Measurements from ENCODE around the gene FEN1. TPM values are rescaled to one million over a fixed set of nuclear protein-coding genes. Genes with fewer than 3 reads are reported as not detected.

Gene FEN1
- total and polyA plus RNA-seq, 2 of the 8 experiments (the other 6 are each of a cell fraction or from before 2014, with no cell fraction given) = 52.6 to 86.1 TPM

GRCh38 chr11:61762223-61762615, 30.5 kb upstream of the FEN1 start:
- Histone ChIP-seq H3K79me1 (ENCODE audit: low read depth, low read length) (no peaks in the 10 kb centered on the region), H3K14ac (ENCODE audit: insufficient read length) (no peak overlapping the region), H3K56ac (replicated peaks; ENCODE audit: insufficient read length, low read depth, low read length) (no peak overlapping the region), H3K9ac (replicated peaks in 1 of 4; ENCODE audit: extremely low read depth in 1 of 4, low read depth in 3 of 4, low read length in 3 of 4) (no peak overlapping the region), H3K18ac (ENCODE audit: extremely low read depth, low read length) (no peak overlapping the region), H3K9me3 (ENCODE audit: insufficient read depth in 2 of 2, low read depth in 1 of 2, low read length in 1 of 2) (no peaks in the 10 kb centered on the region), H4K20me1 (replicated peaks in 1 of 2; ENCODE audit: control insufficient read depth in 1 of 2, insufficient read depth in 2 of 2, low read length in 2 of 2) (peaks cover 0 to 1% of the 10 kb centered on the region in 2 experiments), H2BK20ac (ENCODE audit: low read length) (no peak overlapping the region), H4K5ac (ENCODE audit: insufficient read length, low read depth, low read length) (no peak overlapping the region), H2AFZ (ENCODE audit: low read length) (no peak overlapping the region), H2BK5ac (ENCODE audit: low read depth, low read length) (no peak overlapping the region), H3K4me2 (ENCODE audit: insufficient read depth in 1 of 2, low read depth in 2 of 2, low read length in 2 of 2) (no peak overlapping the region), H3K36me3 (ENCODE audit: control insufficient read depth in 2 of 4, insufficient read depth in 4 of 4, low read length in 3 of 4) (no peaks in the 10 kb centered on the region), H3K27me3 (replicated peaks in 1 of 4; ENCODE audit: control insufficient read depth in 3 of 4, extremely low read depth in 1 of 4, insufficient read depth in 3 of 4, low read length in 3 of 4) (no peaks in the 10 kb centered on the region), H2AK5ac (ENCODE audit: low read depth, low read length) (no peak overlapping the region), H3K23me2 (ENCODE audit: low read depth, low read length) (no peaks in the 10 kb centered on the region), H4K8ac (ENCODE audit: extremely low read depth, insufficient read depth, low read length) (peak overlapping the region; percentile 57; the same call in 1 of the 2 replicates), H2BK15ac (ENCODE audit: low read length) (no peak overlapping the region), H3K27ac (ENCODE audit: low read depth, low read length) (no peak overlapping the region), H3K4me3 (ENCODE audit: extremely low read depth in 1 of 4, insufficient read depth in 2 of 4, low read depth in 3 of 4, low read length in 4 of 4) (no peak overlapping the region), H3K23ac (ENCODE audit: insufficient read length) (no peak overlapping the region), H3K4ac (replicated peaks; ENCODE audit: insufficient read length, low read depth, low read length) (no peak overlapping the region), H4K91ac (replicated peaks; ENCODE audit: insufficient read length, low read length) (no peak overlapping the region), H2BK12ac (ENCODE audit: low read depth, low read length) (peak overlapping the region; percentile 60; the same call in 1 of the 2 replicates), H2BK120ac (replicated peaks; ENCODE audit: low read depth, low read length) (no peak overlapping the region), H3K4me1 (replicated peaks in 1 of 4; ENCODE audit: control insufficient read depth in 3 of 4, insufficient read depth in 4 of 4, low read length in 3 of 4) (peaks cover 0 to 14% (median 7%) of the 10 kb centered on the region in 4 experiments; a peak in 6 of 7 replicates), H3K79me2 (ENCODE audit: control insufficient read depth in 1 of 2, insufficient read depth in 2 of 2, low read length in 2 of 2) (no peaks in the 10 kb centered on the region)
- 86% methylated on average over 10 of the region's 10 CpGs; no CpG with 5 or more reads in 1 of the 2 experiments for WGBS, 2 experiments (ENCODE audit: extremely low coverage in 1 of 2, insufficient coverage in 1 of 2, insufficient read length in 1 of 2, insufficient replicate concordance in 2 of 2, low coverage in 1 of 2, low lambda C conversion rate in 2 of 2, missing lambda C conversion rate in 1 of 2)
- ChIA-PET POLR2A (ENCODE audit: partially characterized antibody) (no interaction called here), CTCF (ENCODE audit: partially characterized antibody) (interaction anchor here (0.9 to 1.8 kb wide), 5 partner anchors 11 to 52 kb away, joined by 3 to 4 read pairs (median 4); no protein-coding TSS in a partner anchor)
- DNase-seq (ENCODE audit: low read depth in 1 of 2, low spot score in 2 of 2) = no peak
- TF ChIP-seq SRF (IDR thresholded peaks at IDR 0.05; ENCODE audit: low read depth, low read length) (no peak), BRCA1 (IDR thresholded peaks at IDR 0.05; ENCODE audit: low read depth, low read length) (no peak), TCF12 (IDR thresholded peaks at IDR 0.05; ENCODE audit: low read depth, low read length) (no peak), E2F6 (IDR thresholded peaks at IDR 0.05) (no peak), CTCF (IDR thresholded peaks at IDR 0.05; ENCODE audit: control extremely low read depth in 1 of 3, insufficient read depth in 1 of 3, low read depth in 1 of 3, low read length in 3 of 3) (no peak), HDAC6 (IDR thresholded peaks at IDR 0.05; ENCODE audit: low read depth, low read length) (no peak), HDAC2 (IDR thresholded peaks at IDR 0.05; ENCODE audit: borderline replicate concordance in 1 of 2, low read depth in 2 of 2, low read length in 2 of 2) (no peak), SIRT6 (IDR thresholded peaks at IDR 0.05; ENCODE audit: low read length) (no peak), RFX5 (IDR thresholded peaks at IDR 0.05; ENCODE audit: borderline replicate concordance, low read depth, low read length) (no peak), SP2 (IDR thresholded peaks at IDR 0.05; ENCODE audit: low read length) (no peak), PHF8 (conservative IDR thresholded peaks at IDR 0.05; ENCODE audit: low read depth, low read length) (no peak)
- FAIRE-seq = no peak
